Ectodermal cell (in vitro differentiated cells): ENCODE results near the gene SGK2.
A peak's percentile ranks its signal among the peaks of the same experiment; 100 is the strongest.
"Not testable (repeated sequence)": the region's sequence is repeated elsewhere in the genome, so short reads cannot be mapped to it uniquely, and the experiment has no call there.

Experiments used
- H3K27ac ChIP-seq: 2 replicates; pipeline ENCODE4 v1.7.0; 2013; ENCODE audit warnings: mild to moderate bottlenecking, low read depth, low read length; ENCODE audit not compliant: insufficient read depth, poor library complexity, severe bottlenecking
- H3K27me3 ChIP-seq: 2 replicates; pipeline ENCODE4 v1.7.0; 2013; ENCODE audit warnings: mild to moderate bottlenecking, low read length; ENCODE audit not compliant: insufficient read depth, control insufficient read depth, poor library complexity, severe bottlenecking
- H3K36me3 ChIP-seq: one replicate; pipeline ENCODE4 v1.7.0; 2013; ENCODE audit warnings: low read length; ENCODE audit not compliant: control insufficient read depth, insufficient read depth
- H3K4me1 ChIP-seq: one replicate; pipeline ENCODE4 v1.7.0; 2013; ENCODE audit warnings: low read length; ENCODE audit not compliant: control insufficient read depth, insufficient read depth
- H3K4me3 ChIP-seq: 2 replicates; pipeline ENCODE4 v1.7.0; 2013; ENCODE audit warnings: low read depth, low read length, control low read depth; ENCODE audit not compliant: insufficient read depth
- H3K9me3 ChIP-seq: 2 replicates; pipeline ENCODE4 v1.7.0; 2013; ENCODE audit warnings: mild to moderate bottlenecking, low read length, moderate library complexity; ENCODE audit not compliant: control insufficient read depth
- WGBS, 2 experiments: methylation state at CpG; one replicate each; pipeline ENCODE4 v1.1.7; 2013; ENCODE audit warnings: missing lambda C conversion rate in 2 of 2; 5-methylcytosine and 5-hydroxymethylcytosine counted together

SGK2 gene

DNA sequence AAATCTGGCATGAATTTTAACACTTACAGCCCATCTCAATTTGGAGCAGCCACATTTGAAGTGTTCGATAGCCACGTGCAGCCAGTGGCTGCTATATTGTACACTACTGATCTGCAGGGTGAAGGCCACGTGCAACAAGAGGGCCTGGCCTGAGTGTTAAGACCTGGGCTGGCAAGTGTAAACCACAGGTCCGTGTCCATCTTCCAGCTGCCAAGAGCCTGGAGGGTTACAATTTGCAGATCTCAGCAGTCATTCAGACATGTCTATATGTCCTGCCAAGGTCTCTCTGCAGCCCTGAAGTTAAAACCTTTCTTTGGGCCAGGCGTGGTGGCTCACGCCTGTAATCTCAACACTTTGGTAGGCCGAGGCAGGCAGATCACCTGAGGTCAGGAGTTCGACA is 14.1 kb downstream of the SGK2 start:
- no peaks in the 10 kb centered on the region for H3K4me1 ChIP-seq
- H3K27ac ChIP-seq, result no peak overlapping the region
- no peak overlapping the region for H3K4me3 ChIP-seq
- no peaks in the 10 kb centered on the region for H3K36me3 ChIP-seq
- H3K9me3 ChIP-seq, result no peaks in the 10 kb centered on the region
- 92 to 95% methylated on average over 8 of the region's 8 CpGs for WGBS, 2 experiments
- H3K27me3 ChIP-seq, result no peaks in the 10 kb centered on the region

DNA sequence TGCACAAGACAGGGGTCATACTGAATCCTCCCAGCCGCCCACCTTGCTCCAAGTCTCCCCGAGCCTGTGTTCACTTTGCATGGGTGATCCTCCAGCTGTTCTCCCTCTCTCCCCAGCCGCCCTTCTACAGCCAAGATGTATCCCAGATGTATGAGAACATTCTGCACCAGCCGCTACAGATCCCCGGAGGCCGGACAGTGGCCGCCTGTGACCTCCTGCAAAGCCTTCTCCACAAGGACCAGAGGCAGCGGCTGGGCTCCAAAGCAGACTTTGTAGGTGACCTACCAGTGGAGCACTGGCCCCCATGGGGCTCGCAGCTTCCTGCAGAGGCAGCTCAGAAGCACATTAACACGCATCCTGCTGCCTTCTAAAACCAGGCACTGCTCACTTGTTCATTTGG is 17.3 kb downstream of the SGK2 start:
- no peaks in the 10 kb centered on the region for H3K4me1 ChIP-seq
- no peak overlapping the region for H3K27ac ChIP-seq
- no peaks in the 10 kb centered on the region for H3K36me3 ChIP-seq
- no peak overlapping the region for H3K4me3 ChIP-seq
- WGBS, 2 experiments, result 82 to 84% methylated on average over 10 of the region's 10 CpGs
- H3K9me3 ChIP-seq, result no peaks in the 10 kb centered on the region
- H3K27me3 ChIP-seq, result no peaks in the 10 kb centered on the region

DNA sequence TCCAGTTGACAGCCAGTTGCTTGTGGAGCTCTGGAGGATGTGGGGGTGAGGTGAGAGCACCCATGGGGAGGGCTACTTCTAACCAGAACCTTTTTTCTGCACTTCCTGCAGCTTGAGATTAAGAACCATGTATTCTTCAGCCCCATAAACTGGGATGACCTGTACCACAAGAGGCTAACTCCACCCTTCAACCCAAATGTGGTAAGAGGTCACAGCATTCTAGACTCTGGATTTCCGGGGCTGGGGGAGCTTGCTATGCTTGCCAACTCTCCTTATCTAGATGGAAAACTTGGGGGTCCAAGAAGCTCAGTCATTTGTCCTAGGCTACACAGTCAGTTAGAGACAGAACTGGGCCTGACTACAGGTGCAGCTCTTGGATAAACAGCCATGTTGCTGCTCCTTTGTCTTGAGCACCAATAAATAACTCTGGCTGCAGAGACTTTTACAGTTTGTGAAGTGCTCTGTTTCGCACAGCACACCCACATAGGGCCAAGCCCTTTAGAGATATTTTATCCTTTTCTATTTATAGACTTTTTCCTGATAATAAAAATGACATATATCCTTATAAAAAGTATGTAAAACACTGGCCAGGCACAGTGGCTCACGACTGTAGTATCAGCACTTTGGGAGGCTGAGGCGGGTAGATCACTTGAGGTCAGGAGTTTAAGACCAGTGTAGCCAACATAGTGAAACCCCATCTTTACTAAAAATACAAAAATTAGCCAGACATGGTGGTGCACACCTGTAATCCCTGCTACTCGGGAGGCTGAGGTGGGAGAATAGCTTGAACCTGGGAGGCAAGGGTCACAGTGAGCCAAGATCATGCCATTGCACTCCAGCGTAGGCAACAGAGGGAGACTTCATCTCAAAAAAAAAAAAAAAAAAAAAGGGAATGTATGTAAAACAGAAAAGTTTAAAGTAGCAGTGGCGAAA is 21.3 kb downstream of the SGK2 start:
- Histone ChIP-seq H3K27ac (no peak overlapping the region), H3K4me3 (no peak overlapping the region), H3K4me1 (no peaks in the 10 kb centered on the region), H3K9me3 (no peaks in the 10 kb centered on the region), H3K36me3 (no peaks in the 10 kb centered on the region), H3K27me3 (no peaks in the 10 kb centered on the region)
- WGBS, 2 experiments, result 90 to 93% methylated on average over 6 of the region's 7 CpGs

DNA sequence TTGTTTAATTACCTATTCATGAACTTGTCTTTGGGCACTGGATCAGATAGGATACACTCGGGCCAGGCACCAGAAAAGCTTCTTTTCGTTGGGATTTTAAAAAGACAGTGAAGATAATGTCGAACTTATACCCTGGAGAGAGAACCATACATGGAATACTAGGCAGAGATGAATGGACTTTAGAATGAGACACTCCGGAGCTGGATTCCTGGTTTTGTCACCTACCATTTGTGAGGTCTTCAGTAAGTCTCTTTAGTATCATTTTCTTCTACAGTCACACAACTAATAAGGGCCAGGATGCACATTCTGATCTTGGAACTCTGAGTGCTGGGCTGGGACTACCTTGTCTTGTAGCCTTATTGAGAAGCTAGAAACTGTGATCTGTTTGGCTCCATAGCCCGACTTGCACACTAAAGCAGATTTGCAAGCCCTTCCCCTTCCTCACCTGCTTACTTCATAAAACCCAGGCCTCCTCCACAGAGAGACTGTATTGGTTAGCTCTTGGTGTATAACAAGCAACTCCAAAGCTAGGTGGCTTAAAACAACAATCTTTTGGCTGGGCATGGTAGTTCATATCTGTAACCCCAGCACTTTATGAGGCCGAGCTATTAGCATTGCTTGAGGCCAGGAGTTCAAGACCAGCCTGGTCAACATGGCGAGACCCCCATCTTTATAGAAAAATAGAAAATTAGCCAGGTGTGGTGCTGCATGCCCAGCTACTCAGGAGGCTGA is 24.5 kb downstream of the SGK2 start:
- Histone ChIP-seq H3K4me3 (no peak overlapping the region), H3K27ac (no peak overlapping the region), H3K9me3 (no peaks in the 10 kb centered on the region), H3K27me3 (no peaks in the 10 kb centered on the region), H3K36me3 (no peaks in the 10 kb centered on the region), H3K4me1 (no peaks in the 10 kb centered on the region)
- 90 to 93% methylated on average over 7 of the region's 7 CpGs for WGBS, 2 experiments

- Histone ChIP-seq H3K9me3 (no peaks in the 10 kb centered on the region), H3K36me3 (no peaks in the 10 kb centered on the region), H3K4me1 (no peaks in the 10 kb centered on the region), H3K27me3 (no peaks in the 10 kb centered on the region), H3K4me3 (no peak overlapping the region), H3K27ac (no peak overlapping the region)
- 94% methylated on average over 2 of the region's 2 CpGs for WGBS, 2 experiments
Observed at GRCh38 chr20:43583982-43584432, 25.2 kb downstream of the SGK2 start.

- Histone ChIP-seq H3K27ac (no peak overlapping the region), H3K4me3 (no peak overlapping the region)
- 71 to 73% methylated on average over 7 of the region's 7 CpGs for WGBS, 2 experiments
Observed at GRCh38 chr20:43584448-43585136, 25.8 kb downstream of the SGK2 start.

GRCh38 chr20:43586641-43587040 is 27.8 kb downstream of the SGK2 start:
- 74 to 78% methylated on average over 8 of the region's 8 CpGs for WGBS, 2 experiments
- Histone ChIP-seq H3K36me3 (no peaks in the 10 kb centered on the region), H3K4me1 (peaks cover 5% of the 10 kb centered on the region), H3K4me3 (no peak overlapping the region), H3K27ac (no peak overlapping the region), H3K27me3 (no peaks in the 10 kb centered on the region), H3K9me3 (no peaks in the 10 kb centered on the region)

More at GRCh38 chr20:43584448-43585136, 25.8 kb downstream of the SGK2 start:
- H3K36me3 ChIP-seq, result no peaks in the 10 kb centered on the region
- H3K4me1 ChIP-seq, result no peaks in the 10 kb centered on the region
- H3K9me3 ChIP-seq, result no peaks in the 10 kb centered on the region
- H3K27me3 ChIP-seq, result no peaks in the 10 kb centered on the region

GRCh38 chr20:43588526-43588925 is 29.7 kb downstream of the SGK2 start:
- WGBS, 2 experiments, result 90 to 94% methylated on average over 10 of the region's 10 CpGs
- H3K9me3 ChIP-seq, H3K4me1 ChIP-seq, H3K27ac ChIP-seq, H3K4me3 ChIP-seq, H3K27me3 ChIP-seq, H3K36me3 ChIP-seq: not testable (repeated sequence)

DNA sequence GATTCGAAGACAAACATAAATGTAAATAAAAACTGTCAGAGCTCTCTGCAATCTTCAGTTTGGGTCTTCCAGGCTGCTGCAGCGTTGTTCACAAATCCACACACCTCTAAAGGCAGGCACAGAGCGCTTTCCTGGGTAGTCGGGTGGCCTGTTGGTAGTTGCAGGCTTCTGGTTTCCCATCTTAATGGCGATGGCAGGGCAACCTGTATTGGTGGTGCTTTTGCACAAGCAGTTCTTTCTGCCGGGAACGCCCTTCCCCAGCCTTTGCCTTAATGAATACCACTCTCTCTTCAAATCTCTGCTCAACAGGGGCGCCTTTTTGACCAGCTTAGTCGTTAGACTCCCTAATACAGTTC is 31.2 kb downstream of the SGK2 start:
- no peaks in the 10 kb centered on the region for H3K27me3 ChIP-seq
- H3K9me3 ChIP-seq, result no peaks in the 10 kb centered on the region
- no peaks in the 10 kb centered on the region for H3K36me3 ChIP-seq
- peak overlapping the region; percentile 96 for H3K4me3 ChIP-seq
- 42 to 44% methylated on average over 8 of the region's 9 CpGs for WGBS, 2 experiments
- peaks cover 5% of the 10 kb centered on the region for H3K4me1 ChIP-seq
- peak overlapping the region; percentile 87 for H3K27ac ChIP-seq
